Measurements from ENCODE around the gene SH3PXD2A. TPM values are rescaled to one million over a fixed set of nuclear protein-coding genes. Genes with fewer than 3 reads are reported as not detected.
"Not testable (repeated sequence)": the region's sequence is repeated elsewhere in the genome, so short reads cannot be mapped to it uniquely, and the experiment has no call there.

The SH3PXD2A gene
- total RNA-seq, 1 donor from 2014 or later, result 2.4 TPM

GRCh38 chr10:103679096-103679790, 176.1 kb downstream of the SH3PXD2A start:
- no peak for DNase-seq

GRCh38 chr10:103678178-103678526, 177.2 kb downstream of the SH3PXD2A start:
- peak; percentile 39 for DNase-seq

- DNase-seq, result no peak
Observed at GRCh38 chr10:103677486-103678177, 177.7 kb downstream of the SH3PXD2A start.

- no peak for DNase-seq
Observed at GRCh38 chr10:103676851-103677417, 178.4 kb downstream of the SH3PXD2A start.

GRCh38 chr10:103676058-103676785, 179.2 kb downstream of the SH3PXD2A start:
- no peak for DNase-seq

GRCh38 chr10:103673606-103674005, 181.8 kb downstream of the SH3PXD2A start:
- no peak for DNase-seq

GRCh38 chr10:103672345-103672744, 183.0 kb downstream of the SH3PXD2A start:
- DNase-seq, result no peak

GRCh38 chr10:103671126-103671895, 184.1 kb downstream of the SH3PXD2A start:
- no peak for DNase-seq

- no peak for DNase-seq
Observed at GRCh38 chr10:103669944-103670343, 185.4 kb downstream of the SH3PXD2A start.

GRCh38 chr10:103669243-103669929, 186.0 kb downstream of the SH3PXD2A start:
- DNase-seq, result no peak

- peak; percentile 60 for DNase-seq
Observed at GRCh38 chr10:103668351-103669242, 186.8 kb downstream of the SH3PXD2A start.

GRCh38 chr10:103667356-103667755, 188.0 kb downstream of the SH3PXD2A start:
- no peak for DNase-seq

GRCh38 chr10:103666762-103667150, 188.6 kb downstream of the SH3PXD2A start:
- DNase-seq, result no peak

GRCh38 chr10:103666087-103666761, 189.2 kb downstream of the SH3PXD2A start:
- peak; percentile 47 for DNase-seq

- no peak for DNase-seq
Observed at GRCh38 chr10:103665162-103665889, 190.1 kb downstream of the SH3PXD2A start.

- DNase-seq, result no peak
Observed at GRCh38 chr10:103663802-103664201, 191.6 kb downstream of the SH3PXD2A start.

- no peak for DNase-seq
Observed at GRCh38 chr10:103663236-103663635, 192.1 kb downstream of the SH3PXD2A start.

- not testable (repeated sequence) for DNase-seq
Observed at GRCh38 chr10:103662704-103663103, 192.7 kb downstream of the SH3PXD2A start.

GRCh38 chr10:103661198-103661950, 194.0 kb downstream of the SH3PXD2A start:
- DNase-seq, result no peak
